Measurements from ENCODE around the gene ITGAD.
A peak's percentile ranks its signal among the peaks of the same experiment; 100 is the strongest.

Gene ITGAD

GRCh38 chr16:31461201-31461920 is 68.2 kb downstream of the ITGAD start:
- no peak for DNase-seq

DNA sequence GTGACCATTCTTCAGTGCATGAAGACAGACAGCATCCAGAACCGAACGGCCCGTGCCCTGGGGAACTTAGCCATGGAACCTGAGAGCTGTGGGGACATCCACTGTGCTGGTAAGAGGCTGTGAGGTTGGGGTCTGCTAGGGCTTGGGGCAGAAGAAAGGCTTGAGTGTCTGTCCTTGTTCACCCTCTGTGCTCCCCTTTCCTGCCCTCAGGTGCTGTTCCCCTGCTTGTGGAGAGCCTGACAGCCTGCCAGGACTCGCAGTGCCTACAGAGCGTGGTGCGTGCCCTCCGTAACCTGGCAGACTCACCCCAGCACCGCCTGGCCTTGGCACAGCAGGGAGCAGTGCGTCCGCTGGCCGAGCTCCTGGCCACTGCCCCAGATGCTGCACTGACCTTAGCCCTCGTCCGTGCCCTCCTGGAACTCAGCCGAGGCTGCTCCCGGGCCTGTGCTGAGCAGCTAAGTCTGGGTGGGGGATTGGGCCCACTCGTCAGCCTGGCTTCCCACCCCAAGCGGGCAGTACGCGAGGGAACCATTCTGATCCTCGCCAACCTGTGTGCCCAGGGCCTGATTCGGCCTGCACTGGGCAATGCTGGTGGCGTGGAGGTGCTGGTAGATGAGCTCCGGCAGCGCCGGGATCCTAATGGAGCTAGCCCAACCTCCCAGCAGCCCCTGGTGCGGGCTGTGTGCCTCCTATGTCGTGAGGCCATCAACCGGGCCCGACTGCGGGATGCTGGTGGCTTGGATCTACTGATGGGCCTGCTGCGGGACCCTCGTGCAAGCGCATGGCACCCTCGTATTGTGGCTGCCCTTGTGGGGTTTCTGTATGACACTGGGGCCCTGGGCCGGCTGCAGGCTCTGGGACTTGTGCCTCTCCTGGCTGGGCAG is 69.0 kb downstream of the ITGAD start:
- no peak for DNase-seq

DNA sequence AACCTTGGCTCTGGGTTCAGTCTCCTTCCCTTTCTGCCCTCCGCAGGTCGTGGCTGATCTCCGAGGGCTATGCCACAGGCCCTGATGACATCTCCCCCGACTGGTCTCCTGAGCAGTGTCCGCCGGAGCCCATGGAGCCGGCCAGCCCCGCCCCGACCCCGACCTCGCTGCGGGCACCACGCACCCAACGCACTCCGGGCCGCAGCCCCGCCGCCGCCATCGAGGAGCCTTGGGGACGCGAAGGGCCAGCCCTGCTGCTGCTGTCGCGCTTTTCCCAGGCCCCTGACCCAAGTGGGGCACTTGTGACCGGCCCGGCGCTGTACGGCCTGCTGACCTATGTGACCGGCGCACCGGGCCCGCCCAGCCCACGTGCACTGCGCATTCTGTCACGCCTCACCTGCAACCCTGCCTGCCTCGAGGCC is 71.2 kb downstream of the ITGAD start:
- DNase-seq = no peak

DNA sequence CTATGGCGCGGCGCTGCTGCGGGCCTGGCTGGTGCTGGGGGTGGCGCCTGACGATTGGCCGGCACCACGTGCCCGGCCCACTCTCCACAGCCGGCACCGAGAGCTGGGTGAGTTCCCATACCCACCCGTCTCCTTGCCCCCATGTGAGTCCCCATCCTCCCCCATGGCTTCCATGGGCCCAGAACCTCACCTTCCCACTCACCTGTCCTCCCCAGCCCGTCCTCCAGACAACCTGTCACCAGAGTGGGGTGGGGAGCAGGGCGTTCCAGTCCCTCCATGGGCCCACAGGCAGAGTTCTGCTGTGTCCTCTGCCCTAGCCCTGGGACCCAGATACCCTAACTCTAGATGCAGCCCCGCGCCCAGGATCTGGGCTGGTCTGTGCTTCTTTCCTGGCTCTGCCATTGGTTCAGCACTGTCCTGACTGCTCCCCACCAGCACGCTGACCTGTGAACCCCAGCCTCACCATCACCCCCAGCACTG is 71.7 kb downstream of the ITGAD start:
- no peak for DNase-seq

GRCh38 chr16:31465788-31466370 is 72.7 kb downstream of the ITGAD start:
- no peak for DNase-seq

- no peak for DNase-seq
Observed at GRCh38 chr16:31466381-31466841, 73.3 kb downstream of the ITGAD start.

- no peak for DNase-seq
Observed at GRCh38 chr16:31467151-31467773, 74.1 kb downstream of the ITGAD start.

- DNase-seq = no peak
Observed at GRCh38 chr16:31467858-31468257, 74.7 kb downstream of the ITGAD start.

GRCh38 chr16:31470615-31471014 is 77.5 kb downstream of the ITGAD start:
- DNase-seq = no peak

- no peak for DNase-seq
Observed at GRCh38 chr16:31471241-31471874, 78.2 kb downstream of the ITGAD start.

GRCh38 chr16:31471875-31472708 is 79.0 kb downstream of the ITGAD start, which contains the start of gene TGFB1I1:
Gene TGFB1I1, plus strand, starts transcription at chr16:31472152. Its CDS starts 37 bp downstream, at chr16:31472189.
- peak; percentile 57 for DNase-seq

DNA sequence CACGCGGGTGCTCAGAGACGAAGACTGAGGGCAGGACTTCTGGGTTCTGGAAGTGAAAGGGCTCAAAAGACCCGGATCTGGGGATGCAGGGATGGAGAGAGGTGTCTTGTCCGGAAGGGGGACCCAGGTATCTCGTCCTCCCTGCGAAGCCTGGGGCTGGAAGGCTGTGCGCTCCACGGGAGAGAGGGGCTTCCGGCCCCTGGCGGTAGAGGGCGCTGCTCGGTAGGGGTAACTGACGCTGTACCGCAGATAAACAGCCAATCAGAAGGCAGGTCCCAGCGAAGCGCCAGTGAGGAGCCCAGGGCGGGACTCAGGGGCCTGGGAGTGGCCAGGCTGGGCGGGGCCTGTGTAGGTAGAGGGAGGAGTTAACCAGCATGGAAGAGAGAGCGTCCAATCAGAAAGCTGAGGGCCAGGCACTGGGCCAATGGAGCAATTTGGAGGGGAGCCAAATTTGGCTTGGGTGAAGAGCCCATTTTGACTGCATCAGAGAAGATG is 79.6 kb downstream of the ITGAD start:
- DNase-seq = peak; percentile 97

DNA sequence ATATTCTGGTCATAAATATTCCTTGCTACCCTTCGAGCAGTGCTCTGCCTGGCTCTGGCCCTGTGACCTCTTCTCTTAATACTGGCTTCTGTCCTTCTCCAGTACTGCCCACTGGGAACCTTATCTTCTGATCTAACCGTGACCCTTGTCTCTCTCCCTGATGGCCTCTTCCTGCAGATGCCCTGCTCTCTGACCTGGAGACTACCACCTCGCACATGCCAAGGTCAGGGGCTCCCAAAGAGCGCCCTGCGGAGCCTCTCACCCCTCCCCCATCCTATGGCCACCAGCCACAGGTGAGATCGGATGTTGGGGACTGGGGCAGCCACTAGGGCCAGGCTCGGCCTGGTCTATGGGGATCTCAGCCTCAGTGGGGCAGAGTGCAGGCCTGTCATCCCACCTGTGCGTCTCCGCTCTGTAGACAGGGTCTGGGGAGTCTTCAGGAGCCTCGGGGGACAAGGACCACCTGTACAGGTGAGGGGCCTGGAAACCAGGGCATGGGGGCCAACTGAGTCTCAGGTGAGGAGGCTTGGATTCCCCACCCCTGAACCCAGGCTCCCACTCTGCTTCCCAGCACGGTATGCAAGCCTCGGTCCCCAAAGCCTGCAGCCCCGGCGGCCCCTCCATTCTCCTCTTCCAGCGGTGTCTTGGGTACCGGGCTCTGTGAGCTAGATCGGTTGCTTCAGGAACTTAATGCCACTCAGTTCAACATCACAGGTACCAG is 80.3 kb downstream of the ITGAD start:
- DNase-seq = no peak

GRCh38 chr16:31474173-31474714 is 81.1 kb downstream of the ITGAD start:
- DNase-seq = no peak

GRCh38 chr16:31474773-31475738 is 81.9 kb downstream of the ITGAD start:
- DNase-seq = no peak

DNA sequence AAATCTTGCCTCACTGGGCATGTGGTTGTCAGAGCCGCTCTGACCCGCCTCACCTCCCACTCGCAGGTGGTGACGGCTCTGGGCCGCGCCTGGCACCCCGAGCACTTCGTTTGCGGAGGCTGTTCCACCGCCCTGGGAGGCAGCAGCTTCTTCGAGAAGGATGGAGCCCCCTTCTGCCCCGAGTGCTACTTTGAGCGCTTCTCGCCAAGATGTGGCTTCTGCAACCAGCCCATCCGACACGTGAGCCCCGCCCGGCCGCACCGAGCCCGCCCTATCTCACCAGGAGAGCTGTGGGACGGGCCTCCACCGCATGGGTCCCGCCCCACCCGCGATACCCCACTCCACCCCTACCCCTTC is 82.8 kb downstream of the ITGAD start:
- DNase-seq = no peak
